Neural progenitor cell (in vitro differentiated cells): ENCODE results near the gene NEK6. TPM values are rescaled to one million over a fixed set of nuclear protein-coding genes. Genes with fewer than 3 reads are reported as not detected.

Experiments used
- DNase-seq: peaks from one replicate; pipeline ENCODE4 v3.0.0-alpha.2; 2016; ENCODE audit warnings: low spot score
- H2AFZ ChIP-seq: fragments of 200-600 bp; sonication (generic); replicated peaks from 2 replicates; pipeline ENCODE4 v1.6.1; 2016; ENCODE audit warnings: antibody characterized with exemption
- H3F3A ChIP-seq: fragments of 200-600 bp; sonication (generic); 2 replicates; pipeline ENCODE4 v1.6.1; 2016; ENCODE audit warnings: antibody characterized with exemption, low read depth
- H3K27ac ChIP-seq: fragments of 200-600 bp; sonication (generic); 2 replicates; pipeline ENCODE4 v1.5.1; 2016; ENCODE audit warnings: mild to moderate bottlenecking
- H3K27me3 ChIP-seq: fragments of 200-600 bp; sonication (generic); 2 replicates; pipeline ENCODE4 v1.6.1; 2016; ENCODE audit warnings: mild to moderate bottlenecking, moderate library complexity
- H3K36me3 ChIP-seq: fragments of 200-600 bp; sonication (generic); 2 replicates; pipeline ENCODE4 v1.5.1; 2016
- H3K4me1 ChIP-seq: fragments of 200-600 bp; sonication (generic); 2 replicates; pipeline ENCODE4 v1.6.1; 2016; ENCODE audit warnings: mixed run types
- H3K4me2 ChIP-seq: fragments of 200-600 bp; sonication (generic); 2 replicates; pipeline ENCODE4 v1.6.1; 2016
- H3K4me3 ChIP-seq: fragments of 200-600 bp; sonication (generic); 2 replicates; pipeline ENCODE4 v1.5.1; 2016
- H3K79me2 ChIP-seq: fragments of 200-600 bp; sonication (generic); 2 replicates; pipeline ENCODE4 v1.6.1; 2016; ENCODE audit warnings: low read depth
- H3K9ac ChIP-seq: fragments of 200-600 bp; sonication (generic); 2 replicates; pipeline ENCODE4 v1.6.1; 2016
- H3K9me3 ChIP-seq: fragments of 200-600 bp; sonication (generic); 2 replicates; pipeline ENCODE4 v1.5.1; 2016; ENCODE audit warnings: low read depth
- H4K20me1 ChIP-seq: fragments of 200-600 bp; sonication (generic); 2 replicates; pipeline ENCODE4 v1.6.1; 2016; ENCODE audit warnings: low read depth
- H3K27ac Mint-ChIP-seq: 3 replicates; pipeline ENCODE4 v1.8.0; 2021; ENCODE audit warnings: mixed read lengths
- H3K27me3 Mint-ChIP-seq: 2 replicates; pipeline ENCODE4 v1.8.0; 2022; ENCODE audit warnings: low read depth, mild to moderate bottlenecking, inconsistent platforms, moderate library complexity, mixed read lengths; ENCODE audit not compliant: insufficient read depth
- H3K36me3 Mint-ChIP-seq: 3 replicates; pipeline ENCODE4 v1.8.0; 2021; ENCODE audit warnings: mixed read lengths
- H3K4me1 Mint-ChIP-seq: 3 replicates; pipeline ENCODE4 v1.8.0; 2021; ENCODE audit warnings: mixed read lengths
- H3K4me3 Mint-ChIP-seq: 3 replicates; pipeline ENCODE4 v1.8.0; 2021; ENCODE audit warnings: mild to moderate bottlenecking, moderate library complexity, mixed read lengths
- H3K9me3 Mint-ChIP-seq: 3 replicates; pipeline ENCODE4 v1.8.0; 2020; ENCODE audit warnings: mixed read lengths
- EZH2 ChIP-seq: fragments of 200-600 bp; sonication (generic); IDR thresholded peaks from 2 replicates; pipeline ENCODE4 v1.6.1; 2017; ENCODE audit warnings: antibody characterized with exemption, mild to moderate bottlenecking, moderate library complexity
- EZH2phosphoT487 ChIP-seq: fragments of 200-600 bp; sonication (generic); IDR thresholded peaks from 2 replicates; pipeline ENCODE4 v1.6.1; 2017; ENCODE audit warnings: antibody characterized with exemption
- total RNA-seq: library from RNA; depleted of rRNA; stranded (reverse); fragments of >200 nt; gene quantifications from 2 replicates; pipeline ENCODE4 v1.2.3, GENCODE V29; 2015; ENCODE audit warnings: low replicate concordance
- TF ChIP-seq, protein P1 (sequence below): fragments of 200-600 bp; sonication (generic); IDR thresholded peaks from 2 replicates; pipeline ENCODE4 v1.5.1; 2017; ENCODE audit warnings: antibody characterized with exemption, mild to moderate bottlenecking

Gene NEK6
- total RNA-seq, 1 donor from 2014 or later = 18.5 TPM

GRCh38 chr9:124350494-124351263 is 92.9 kb downstream of the NEK6 start:
- no peaks in the 10 kb centered on the region for H3K9me3 Mint-ChIP-seq
- Histone ChIP-seq H2AFZ (no peak overlapping the region), H3K9me3 (no peaks in the 10 kb centered on the region), H3K4me2 (no peak overlapping the region), H4K20me1 (peaks cover 27% of the 10 kb centered on the region), H3K27ac (no peak overlapping the region), H3K36me3 (no peaks in the 10 kb centered on the region), H3K4me1 (no peaks in the 10 kb centered on the region), H3K9ac (no peak overlapping the region), H3K4me3 (no peak overlapping the region), H3K79me2 (no peaks in the 10 kb centered on the region), H3K27me3 (no peaks in the 10 kb centered on the region), H3F3A (no peaks in the 10 kb centered on the region)
- H3K36me3 Mint-ChIP-seq = peaks cover 14% of the 10 kb centered on the region
- H3K4me3 Mint-ChIP-seq = peak overlapping the region; percentile 11
- no peak for TF ChIP-seq EZH2
- TF ChIP-seq, protein P1, sequence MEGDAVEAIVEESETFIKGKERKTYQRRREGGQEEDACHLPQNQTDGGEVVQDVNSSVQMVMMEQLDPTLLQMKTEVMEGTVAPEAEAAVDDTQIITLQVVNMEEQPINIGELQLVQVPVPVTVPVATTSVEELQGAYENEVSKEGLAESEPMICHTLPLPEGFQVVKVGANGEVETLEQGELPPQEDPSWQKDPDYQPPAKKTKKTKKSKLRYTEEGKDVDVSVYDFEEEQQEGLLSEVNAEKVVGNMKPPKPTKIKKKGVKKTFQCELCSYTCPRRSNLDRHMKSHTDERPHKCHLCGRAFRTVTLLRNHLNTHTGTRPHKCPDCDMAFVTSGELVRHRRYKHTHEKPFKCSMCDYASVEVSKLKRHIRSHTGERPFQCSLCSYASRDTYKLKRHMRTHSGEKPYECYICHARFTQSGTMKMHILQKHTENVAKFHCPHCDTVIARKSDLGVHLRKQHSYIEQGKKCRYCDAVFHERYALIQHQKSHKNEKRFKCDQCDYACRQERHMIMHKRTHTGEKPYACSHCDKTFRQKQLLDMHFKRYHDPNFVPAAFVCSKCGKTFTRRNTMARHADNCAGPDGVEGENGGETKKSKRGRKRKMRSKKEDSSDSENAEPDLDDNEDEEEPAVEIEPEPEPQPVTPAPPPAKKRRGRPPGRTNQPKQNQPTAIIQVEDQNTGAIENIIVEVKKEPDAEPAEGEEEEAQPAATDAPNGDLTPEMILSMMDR = no peak
- H3K4me1 Mint-ChIP-seq = peaks cover 17% of the 10 kb centered on the region
- H3K27ac Mint-ChIP-seq = peak overlapping the region; percentile 31
- DNase-seq = no peak
- H3K27me3 Mint-ChIP-seq = no peaks in the 10 kb centered on the region

GRCh38 chr9:124351672-124352468 is 94.1 kb downstream of the NEK6 start:
- Mint-ChIP-seq H3K27ac (no peak overlapping the region), H3K4me3 (no peak overlapping the region), H3K4me1 (peaks cover 26% of the 10 kb centered on the region), H3K36me3 (peaks cover 20% of the 10 kb centered on the region), H3K9me3 (no peaks in the 10 kb centered on the region), H3K27me3 (no peaks in the 10 kb centered on the region)
- Histone ChIP-seq H4K20me1 (peaks cover 33% of the 10 kb centered on the region), H3K9me3 (no peaks in the 10 kb centered on the region), H3K36me3 (no peaks in the 10 kb centered on the region), H3K4me3 (no peak overlapping the region), H2AFZ (no peak overlapping the region), H3K4me1 (no peaks in the 10 kb centered on the region), H3F3A (no peaks in the 10 kb centered on the region), H3K4me2 (no peak overlapping the region), H3K9ac (no peak overlapping the region), H3K27me3 (no peaks in the 10 kb centered on the region), H3K27ac (no peak overlapping the region), H3K79me2 (peaks cover 4% of the 10 kb centered on the region)
- no peak for TF ChIP-seq EZH2
- no peak for TF ChIP-seq EZH2phosphoT487
- TF ChIP-seq, protein P1 = no peak
- DNase-seq = no peak

- peaks cover 11% of the 10 kb centered on the region for H3K79me2 ChIP-seq
- H4K20me1 ChIP-seq = peaks cover 41% of the 10 kb centered on the region
- TF ChIP-seq EZH2phosphoT487 (no peak), EZH2 (no peak)
- TF ChIP-seq, protein P1 = no peak
- no peaks in the 10 kb centered on the region for H3K9me3 Mint-ChIP-seq
- no peak for DNase-seq
- H3K9ac ChIP-seq = no peak overlapping the region
- H3K27me3 ChIP-seq = no peaks in the 10 kb centered on the region
- no peak overlapping the region for H3K4me3 Mint-ChIP-seq
- H3K9me3 ChIP-seq = no peaks in the 10 kb centered on the region
- H3K27ac ChIP-seq = no peak overlapping the region
- H3K27me3 Mint-ChIP-seq = no peaks in the 10 kb centered on the region
- H3K36me3 ChIP-seq = no peaks in the 10 kb centered on the region
- no peaks in the 10 kb centered on the region for H3K4me1 ChIP-seq
- H3K27ac Mint-ChIP-seq = peak overlapping the region; percentile 79
- peaks cover 31% of the 10 kb centered on the region for H3K4me1 Mint-ChIP-seq
- peaks cover 24% of the 10 kb centered on the region for H3K36me3 Mint-ChIP-seq
- H3K4me3 ChIP-seq = no peak overlapping the region
- no peak overlapping the region for H3K4me2 ChIP-seq
- H3F3A ChIP-seq = no peaks in the 10 kb centered on the region
- no peak overlapping the region for H2AFZ ChIP-seq
Observed at GRCh38 chr9:124352616-124353015, 94.9 kb downstream of the NEK6 start.
